Epithelial cell of proximal tubule (primary cell): Measurements from ENCODE around the gene WNT7B. TPM values are rescaled to one million over a fixed set of nuclear protein-coding genes. Genes with fewer than 3 reads are reported as not detected.

ENCODE experiments used
- DNase-seq: peaks from one replicate; pipeline ENCODE4 v3.0.0-alpha.2; 2011; ENCODE audit warnings: low read depth
- H3K4me3 ChIP-seq: 2 replicates; pipeline ENCODE4 v1.5.1; 2011; ENCODE audit warnings: low read depth, mild to moderate bottlenecking, low read length
- total RNA-seq: library from RNA; depleted of rRNA; stranded (reverse); fragments of >200 nt; gene quantifications from 2 replicates; pipeline ENCODE4 v1.2.3, GENCODE V29; 2015
- TF ChIP-seq, protein P1 (sequence below): conservative IDR thresholded peaks from 2 replicates; pipeline ENCODE4 v1.5.1; 2012; ENCODE audit warnings: low read depth, mild to moderate bottlenecking, low read length

Gene WNT7B
- total RNA-seq, 1 donor from 2014 or later: 30.1 TPM

GRCh38 chr22:45966320-45966894 lies 10.6 kb downstream of the WNT7B start:
- no peak for DNase-seq
- TF ChIP-seq, protein P1, sequence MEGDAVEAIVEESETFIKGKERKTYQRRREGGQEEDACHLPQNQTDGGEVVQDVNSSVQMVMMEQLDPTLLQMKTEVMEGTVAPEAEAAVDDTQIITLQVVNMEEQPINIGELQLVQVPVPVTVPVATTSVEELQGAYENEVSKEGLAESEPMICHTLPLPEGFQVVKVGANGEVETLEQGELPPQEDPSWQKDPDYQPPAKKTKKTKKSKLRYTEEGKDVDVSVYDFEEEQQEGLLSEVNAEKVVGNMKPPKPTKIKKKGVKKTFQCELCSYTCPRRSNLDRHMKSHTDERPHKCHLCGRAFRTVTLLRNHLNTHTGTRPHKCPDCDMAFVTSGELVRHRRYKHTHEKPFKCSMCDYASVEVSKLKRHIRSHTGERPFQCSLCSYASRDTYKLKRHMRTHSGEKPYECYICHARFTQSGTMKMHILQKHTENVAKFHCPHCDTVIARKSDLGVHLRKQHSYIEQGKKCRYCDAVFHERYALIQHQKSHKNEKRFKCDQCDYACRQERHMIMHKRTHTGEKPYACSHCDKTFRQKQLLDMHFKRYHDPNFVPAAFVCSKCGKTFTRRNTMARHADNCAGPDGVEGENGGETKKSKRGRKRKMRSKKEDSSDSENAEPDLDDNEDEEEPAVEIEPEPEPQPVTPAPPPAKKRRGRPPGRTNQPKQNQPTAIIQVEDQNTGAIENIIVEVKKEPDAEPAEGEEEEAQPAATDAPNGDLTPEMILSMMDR: no peak
- no peak overlapping the region for H3K4me3 ChIP-seq

- TF ChIP-seq, protein P1: no peak
- H3K4me3 ChIP-seq: no peak overlapping the region
- DNase-seq: no peak
Observed at GRCh38 chr22:45965563-45965962, 11.4 kb downstream of the WNT7B start.

- H3K4me3 ChIP-seq: no peak overlapping the region
- TF ChIP-seq, protein P1: no peak
- DNase-seq: no peak
Observed at GRCh38 chr22:45964926-45965527, 11.9 kb downstream of the WNT7B start.

DNA sequence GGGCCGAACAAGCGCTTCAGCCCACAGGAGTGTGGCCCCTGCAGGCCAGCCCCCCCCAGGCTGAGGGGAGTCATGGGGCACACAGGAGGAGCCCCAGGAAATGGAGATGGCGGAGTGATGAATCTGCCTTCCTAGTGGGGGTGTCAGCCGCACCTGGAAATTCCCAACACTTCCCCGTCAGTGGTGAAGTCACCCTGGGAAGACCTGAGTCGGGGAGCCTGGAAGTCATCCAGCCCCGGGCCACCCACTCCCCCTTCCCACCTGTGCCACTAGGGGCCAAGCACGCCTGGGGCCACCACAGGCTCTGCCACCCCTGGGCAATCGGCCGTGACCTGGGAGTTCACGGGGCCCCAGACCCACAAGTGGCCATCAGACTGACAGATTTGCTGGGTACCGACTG lies 12.6 kb downstream of the WNT7B start:
- DNase-seq: no peak
- TF ChIP-seq, protein P1: no peak
- no peak overlapping the region for H3K4me3 ChIP-seq

DNA sequence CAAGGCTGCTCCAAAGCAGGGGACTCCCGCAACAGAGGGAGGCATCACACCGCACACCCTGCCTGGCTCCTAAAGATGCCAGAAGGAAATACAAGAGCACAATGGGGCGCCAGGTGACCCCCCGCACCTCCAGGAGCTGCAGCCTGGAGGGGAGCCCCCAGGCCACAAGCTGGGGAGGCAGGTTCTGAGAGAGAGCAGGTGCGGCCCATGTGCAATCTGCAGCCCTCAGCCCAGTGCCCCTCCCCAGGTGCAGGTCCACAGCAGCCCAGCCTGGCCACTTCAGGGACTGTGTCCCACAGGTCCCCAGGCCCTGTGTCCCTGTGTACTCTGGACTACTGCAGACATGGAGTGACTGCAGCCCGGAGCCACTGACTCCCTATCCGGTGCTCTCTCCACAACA lies 13.1 kb downstream of the WNT7B start:
- H3K4me3 ChIP-seq: no peak overlapping the region
- TF ChIP-seq, protein P1: no peak
- no peak for DNase-seq

- no peak overlapping the region for H3K4me3 ChIP-seq
- TF ChIP-seq, protein P1: no peak
- no peak for DNase-seq
Observed at GRCh38 chr22:45962756-45963324, 14.1 kb downstream of the WNT7B start.

DNA sequence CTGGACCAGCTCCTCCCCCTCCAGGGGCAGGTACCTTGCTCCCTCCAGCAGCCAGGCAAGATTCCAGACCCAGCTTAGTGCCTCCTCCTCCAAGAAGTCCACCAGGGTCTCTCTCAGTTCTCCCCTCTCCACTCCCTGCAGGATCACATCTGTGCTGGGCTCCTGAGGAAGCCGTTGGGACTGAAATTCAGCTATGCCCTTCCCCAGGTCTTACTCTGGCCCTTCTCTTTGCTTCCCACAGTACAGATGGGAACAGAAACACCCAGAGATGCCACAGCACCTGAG lies 14.6 kb downstream of the WNT7B start:
- TF ChIP-seq, protein P1: no peak
- DNase-seq: no peak
- H3K4me3 ChIP-seq: no peak overlapping the region
